ENCODE data around the gene MSMB. TPM values are rescaled to one million over a fixed set of nuclear protein-coding genes. Genes with fewer than 3 reads are reported as not detected.

The MSMB gene
- total RNA-seq: not detected in 2 replicates

DNA sequence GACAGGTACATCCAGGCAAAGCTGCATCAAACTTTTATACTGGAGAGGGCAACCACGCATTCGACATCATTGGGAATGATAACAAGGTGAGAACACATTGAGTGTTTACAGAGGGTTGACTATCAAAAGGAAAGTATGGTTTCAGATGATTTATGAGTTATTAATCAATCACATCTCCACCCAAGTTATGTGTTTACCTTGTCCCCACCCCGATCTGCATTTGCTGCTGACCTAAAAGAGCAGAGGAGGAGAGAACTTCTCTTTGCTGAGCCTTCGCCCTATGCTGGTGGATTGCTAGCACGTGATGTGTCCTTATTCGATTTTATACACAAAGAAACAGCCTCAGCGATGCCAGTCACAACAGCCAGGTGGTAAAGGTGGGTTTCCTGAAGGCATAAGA is at the start of gene MSMB:
Gene MSMB, minus strand, starts transcription at position 9 of the 400 bp plus-strand sequence. CDS start 32 bp downstream, outside the sequence.

DNA sequence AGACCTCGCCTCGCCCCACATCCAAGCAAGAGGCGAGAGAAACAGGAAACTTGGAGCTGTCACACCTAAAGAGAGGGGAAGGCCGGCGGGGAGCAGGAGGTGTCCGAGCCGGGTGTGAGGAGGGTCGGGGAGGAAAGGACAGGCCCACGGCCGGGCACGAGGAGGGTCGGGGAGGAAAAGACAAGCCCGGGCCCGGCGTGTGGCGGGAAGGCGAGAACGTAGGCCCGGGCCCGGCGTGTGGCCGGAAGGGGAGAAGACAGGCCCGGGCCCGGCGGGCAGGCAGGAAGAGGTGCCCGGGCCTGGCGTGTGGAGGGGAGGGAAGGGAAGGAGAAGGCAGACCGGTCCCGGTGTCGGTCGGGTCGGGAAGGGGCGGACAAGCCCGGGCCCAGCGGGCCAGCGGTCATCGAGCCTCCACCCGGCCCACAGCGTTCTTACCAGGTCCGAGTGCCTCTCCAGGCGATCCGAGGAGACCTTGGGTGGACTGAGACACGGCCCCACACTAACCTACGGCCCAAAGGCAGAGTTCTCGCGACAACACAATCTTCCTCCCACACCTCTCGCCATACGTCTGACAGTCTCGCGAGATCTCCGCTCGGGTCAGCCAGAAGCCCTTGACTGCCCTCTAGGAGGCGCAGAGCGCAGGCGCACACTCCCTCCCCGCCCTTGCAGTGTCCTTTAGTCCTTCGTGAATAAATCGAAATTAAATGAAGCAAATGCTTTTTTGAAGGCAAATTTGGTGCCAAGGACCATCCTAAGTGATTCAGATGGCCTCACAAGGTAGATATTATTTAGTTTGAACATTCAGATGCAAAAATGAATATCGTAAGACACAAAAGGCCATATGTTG is 15.8 kb downstream of the MSMB start, which contains the start of gene NCOA4:
Gene NCOA4, minus strand, starts transcription at position 533 of the 847 bp plus-strand sequence. CDS start 13,943 bp downstream, outside the sequence.

Other genes starting within 250 kb of the MSMB start
- gene AGAP4, start 198.8 kb downstream of the MSMB start, total RNA-seq: 2.8 and 3.4 TPM in 2 replicates
- 58.2 and 58.6 TPM in 2 replicates for gene TIMM23, start 73.8 kb downstream of the MSMB start, total RNA-seq
- gene NCOA4, start 15.6 kb downstream of the MSMB start, total RNA-seq: 203 and 235 TPM in 2 replicates
- gene ANTXRL, start 240.7 kb upstream of the MSMB start, total RNA-seq: not detected in 2 replicates

All from dermis lymphatic vessel endothelial cell (primary cell).